ENCODE measurements around the gene PLEKHA6. TPM values are rescaled to one million over a fixed set of nuclear protein-coding genes. Genes with fewer than 3 reads are reported as not detected.

Gene PLEKHA6
- total RNA-seq, 4 donors from 2014 or later = 8.7 to 17.8 (median 11.4) TPM

DNA sequence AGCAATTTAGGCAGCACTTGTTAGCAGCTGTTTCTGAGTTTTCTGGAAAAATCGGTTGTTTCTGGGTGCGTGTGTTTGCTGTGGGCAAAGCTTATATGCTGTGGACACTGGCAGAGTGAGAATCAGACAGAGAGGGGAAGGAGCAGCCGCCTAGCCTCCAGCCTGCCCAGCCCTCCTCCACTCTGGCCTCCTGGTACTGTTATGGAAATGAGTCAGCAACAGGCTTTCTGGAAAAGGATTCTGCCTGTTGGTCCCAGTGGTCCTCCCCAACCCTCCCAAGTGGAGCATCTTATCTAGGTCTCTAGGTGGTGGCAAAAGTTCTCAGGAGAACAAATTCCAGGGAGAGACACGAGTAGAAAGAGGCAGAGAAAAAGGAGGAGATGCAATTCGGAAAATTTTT, 103.8 kb downstream of the PLEKHA6 start:
- Histone ChIP-seq H3K4me3 (no peak overlapping the region), H3K36me3 (no peaks in the 10 kb centered on the region), H3K4me1 (peaks cover 0 to 16% (median 0%) of the 10 kb centered on the region in 3 donors), H3K27me3 (peaks cover 4% of the 10 kb centered on the region), H3K9me3 (no peaks in the 10 kb centered on the region), H3K27ac (peak overlapping the region in 2 of 4 donors; percentile 7 to 15)
- no peak for ATAC-seq
- 63 to 67% methylated on average over 1 to 5 of the region's 5 CpGs for WGBS, 2 donors (ENCODE audit: low coverage in 1 of 2)
- TF ChIP-seq, protein P1, sequence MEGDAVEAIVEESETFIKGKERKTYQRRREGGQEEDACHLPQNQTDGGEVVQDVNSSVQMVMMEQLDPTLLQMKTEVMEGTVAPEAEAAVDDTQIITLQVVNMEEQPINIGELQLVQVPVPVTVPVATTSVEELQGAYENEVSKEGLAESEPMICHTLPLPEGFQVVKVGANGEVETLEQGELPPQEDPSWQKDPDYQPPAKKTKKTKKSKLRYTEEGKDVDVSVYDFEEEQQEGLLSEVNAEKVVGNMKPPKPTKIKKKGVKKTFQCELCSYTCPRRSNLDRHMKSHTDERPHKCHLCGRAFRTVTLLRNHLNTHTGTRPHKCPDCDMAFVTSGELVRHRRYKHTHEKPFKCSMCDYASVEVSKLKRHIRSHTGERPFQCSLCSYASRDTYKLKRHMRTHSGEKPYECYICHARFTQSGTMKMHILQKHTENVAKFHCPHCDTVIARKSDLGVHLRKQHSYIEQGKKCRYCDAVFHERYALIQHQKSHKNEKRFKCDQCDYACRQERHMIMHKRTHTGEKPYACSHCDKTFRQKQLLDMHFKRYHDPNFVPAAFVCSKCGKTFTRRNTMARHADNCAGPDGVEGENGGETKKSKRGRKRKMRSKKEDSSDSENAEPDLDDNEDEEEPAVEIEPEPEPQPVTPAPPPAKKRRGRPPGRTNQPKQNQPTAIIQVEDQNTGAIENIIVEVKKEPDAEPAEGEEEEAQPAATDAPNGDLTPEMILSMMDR (IDR thresholded peaks at IDR 0.05) = no peak
- TF ChIP-seq POLR2A (IDR thresholded peaks at IDR 0.05) (no peak), POLR2AphosphoS5 (IDR thresholded peaks at IDR 0.05) (no peak), EP300 (IDR thresholded peaks at IDR 0.05) (no peak)

DNA sequence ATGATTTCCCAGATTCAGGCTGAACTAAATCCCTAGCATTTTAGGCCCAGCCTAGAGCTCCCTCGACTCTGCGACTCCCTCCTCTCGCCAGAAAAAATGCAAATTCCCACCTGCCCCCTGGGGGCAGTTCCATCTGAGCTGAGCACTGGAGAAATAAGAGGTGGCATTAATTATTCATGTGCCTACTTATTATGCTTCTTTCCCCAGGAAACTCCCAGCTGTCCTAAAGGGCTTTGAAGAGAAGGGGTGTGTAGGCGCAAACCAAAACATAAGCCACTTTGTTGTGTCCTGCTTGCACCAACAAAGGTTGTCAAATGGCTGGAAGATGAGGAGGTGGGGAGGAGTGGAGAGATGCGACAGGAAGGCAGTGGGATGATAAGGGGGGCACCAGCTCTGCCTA, 104.5 kb downstream of the PLEKHA6 start:
- no peaks in the 10 kb centered on the region for H3K9me3 ChIP-seq
- peaks cover 4% of the 10 kb centered on the region for H3K27me3 ChIP-seq
- peak overlapping the region in 1 of 4 donors; percentile 15 for H3K27ac ChIP-seq
- no peak overlapping the region for H3K4me3 ChIP-seq
- peaks cover 0 to 16% (median 0%) of the 10 kb centered on the region in 3 donors for H3K4me1 ChIP-seq
- TF ChIP-seq EP300 (IDR thresholded peaks at IDR 0.05) (no peak), POLR2A (IDR thresholded peaks at IDR 0.05) (no peak), POLR2AphosphoS5 (IDR thresholded peaks at IDR 0.05) (no peak)
- TF ChIP-seq, protein P1 (IDR thresholded peaks at IDR 0.05) = no peak
- ATAC-seq = no peak
- 76 to 80% methylated on average over 1 to 4 of the region's 5 CpGs for WGBS, 2 donors (ENCODE audit: low coverage in 1 of 2)
- no peaks in the 10 kb centered on the region for H3K36me3 ChIP-seq

DNA sequence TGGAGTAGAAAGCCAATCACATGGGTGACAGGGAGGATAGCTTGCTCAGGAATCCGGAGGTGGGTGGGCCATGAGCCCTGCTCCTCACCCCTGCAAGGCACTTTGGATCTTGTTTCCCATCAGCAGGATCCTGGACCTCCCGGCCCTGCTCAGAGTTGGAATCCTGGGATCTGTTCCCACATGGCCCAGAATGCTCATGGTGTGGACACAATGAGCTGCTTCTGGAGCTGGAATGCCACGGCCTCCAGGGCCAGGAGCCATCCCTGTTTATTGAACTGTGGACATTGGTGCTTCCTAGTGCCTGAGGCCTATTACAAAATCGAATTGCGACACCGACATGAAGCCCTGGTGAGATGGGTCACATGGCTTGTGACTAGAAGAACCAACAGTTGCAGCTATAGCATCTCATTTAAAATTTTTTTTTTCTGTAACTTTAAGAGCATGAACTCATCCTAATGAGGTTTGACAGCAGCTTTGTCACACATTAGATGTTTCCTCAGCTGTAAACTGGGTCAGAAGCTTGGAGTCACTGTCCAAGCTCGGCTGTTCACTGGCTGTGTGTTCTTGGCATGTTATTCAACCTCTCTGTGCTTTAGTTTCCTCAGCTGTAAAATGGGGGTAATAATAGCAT, 105.6 kb downstream of the PLEKHA6 start:
- H3K9me3 ChIP-seq = no peaks in the 10 kb centered on the region
- peak; percentile 90 for ATAC-seq
- WGBS, 2 donors (ENCODE audit: low coverage in 1 of 2) = 56 to 69% methylated on average over 2 to 6 of the region's 7 CpGs
- TF ChIP-seq, protein P1 (IDR thresholded peaks at IDR 0.05) = no peak
- TF ChIP-seq POLR2A (IDR thresholded peaks at IDR 0.05) = no peak
- peak; percentile 22 for TF ChIP-seq POLR2AphosphoS5 (IDR thresholded peaks at IDR 0.05)
- no peak for TF ChIP-seq EP300 (IDR thresholded peaks at IDR 0.05)
- H3K27me3 ChIP-seq = peaks cover 4% of the 10 kb centered on the region
- H3K4me3 ChIP-seq = no peak overlapping the region
- H3K36me3 ChIP-seq = no peaks in the 10 kb centered on the region
- H3K4me1 ChIP-seq = peaks cover 0 to 16% (median 0%) of the 10 kb centered on the region in 3 donors
- peak overlapping the region in 1 of 4 donors; percentile 32 for H3K27ac ChIP-seq

GRCh38 chr1:204251926-204252689, 107.6 kb downstream of the PLEKHA6 start:
- Histone ChIP-seq H3K36me3 (no peaks in the 10 kb centered on the region), H3K4me1 (peaks cover 0 to 16% (median 0%) of the 10 kb centered on the region in 3 donors), H3K27ac (no peak overlapping the region), H3K4me3 (no peak overlapping the region), H3K9me3 (no peaks in the 10 kb centered on the region), H3K27me3 (peaks cover 4% of the 10 kb centered on the region)
- WGBS, 2 donors (ENCODE audit: low coverage in 1 of 2) = 73 to 95% methylated on average over 2 to 6 of the region's 6 CpGs
- ATAC-seq = no peak
- TF ChIP-seq EP300 (IDR thresholded peaks at IDR 0.05) (no peak), POLR2A (IDR thresholded peaks at IDR 0.05) (no peak), POLR2AphosphoS5 (IDR thresholded peaks at IDR 0.05) (no peak)
- TF ChIP-seq, protein P1 (IDR thresholded peaks at IDR 0.05) = no peak
